PC-9 (cell line): ENCODE measurements around the gene ERN1.

Experiments
- EZH2 ChIP-seq: fragments of 200-600 bp; sonication (generic); IDR thresholded peaks from 2 replicates; pipeline ENCODE4 v1.8.0; 2017; ENCODE audit warnings: antibody characterized with exemption, low read depth
- TF ChIP-seq, protein P1 (sequence below): fragments of 200-600 bp; sonication (generic); conservative IDR thresholded peaks from 2 replicates; pipeline ENCODE4 v1.6.1; 2017; ENCODE audit warnings: mixed run types, antibody characterized with exemption, mild to moderate bottlenecking, moderate library complexity

DNA sequence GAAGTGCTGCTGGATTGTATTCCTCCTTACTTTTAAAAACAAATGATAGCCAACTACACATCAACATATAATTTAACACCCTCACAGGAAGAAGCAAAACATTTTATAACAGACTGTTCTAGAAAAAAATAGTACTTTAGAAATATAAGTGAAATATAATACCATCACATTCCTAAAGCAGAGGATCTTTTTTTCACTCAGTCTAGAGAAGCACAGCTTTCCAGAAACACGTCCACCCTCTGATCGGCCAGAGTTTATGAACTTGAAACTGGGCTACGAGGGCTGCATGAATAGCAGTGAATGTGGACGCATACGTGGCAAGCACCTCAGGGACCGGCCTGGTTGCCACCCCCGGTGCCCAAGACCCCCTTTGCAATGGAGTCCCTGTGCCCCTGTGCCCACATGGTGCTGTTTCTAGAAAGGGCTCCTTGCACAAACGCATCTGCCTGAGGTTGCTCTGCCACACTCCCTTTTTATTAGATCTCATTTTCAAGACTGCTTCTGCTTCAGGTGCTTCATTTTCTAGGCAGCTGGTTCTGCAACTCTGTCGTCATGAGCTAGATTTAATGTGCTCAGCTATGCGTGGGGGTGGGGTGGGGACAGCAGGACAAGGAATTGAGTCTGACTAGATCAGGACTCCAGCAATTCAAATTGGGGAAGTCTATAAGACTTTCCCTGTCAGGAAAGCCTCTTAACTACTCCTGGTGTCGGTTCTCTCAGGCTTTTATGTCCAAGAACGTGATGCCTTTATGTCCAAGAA is 29.1 kb upstream of the ERN1 start:
- TF ChIP-seq, protein P1, sequence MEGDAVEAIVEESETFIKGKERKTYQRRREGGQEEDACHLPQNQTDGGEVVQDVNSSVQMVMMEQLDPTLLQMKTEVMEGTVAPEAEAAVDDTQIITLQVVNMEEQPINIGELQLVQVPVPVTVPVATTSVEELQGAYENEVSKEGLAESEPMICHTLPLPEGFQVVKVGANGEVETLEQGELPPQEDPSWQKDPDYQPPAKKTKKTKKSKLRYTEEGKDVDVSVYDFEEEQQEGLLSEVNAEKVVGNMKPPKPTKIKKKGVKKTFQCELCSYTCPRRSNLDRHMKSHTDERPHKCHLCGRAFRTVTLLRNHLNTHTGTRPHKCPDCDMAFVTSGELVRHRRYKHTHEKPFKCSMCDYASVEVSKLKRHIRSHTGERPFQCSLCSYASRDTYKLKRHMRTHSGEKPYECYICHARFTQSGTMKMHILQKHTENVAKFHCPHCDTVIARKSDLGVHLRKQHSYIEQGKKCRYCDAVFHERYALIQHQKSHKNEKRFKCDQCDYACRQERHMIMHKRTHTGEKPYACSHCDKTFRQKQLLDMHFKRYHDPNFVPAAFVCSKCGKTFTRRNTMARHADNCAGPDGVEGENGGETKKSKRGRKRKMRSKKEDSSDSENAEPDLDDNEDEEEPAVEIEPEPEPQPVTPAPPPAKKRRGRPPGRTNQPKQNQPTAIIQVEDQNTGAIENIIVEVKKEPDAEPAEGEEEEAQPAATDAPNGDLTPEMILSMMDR, result no peak
- no peak for TF ChIP-seq EZH2
